Activated CD8-positive, alpha-beta memory T cell treated with anti-CD3 and anti-CD28 coated beads for 36 hours (primary cell): ENCODE measurements around the gene ADORA2A. TPM values are rescaled to one million over a fixed set of nuclear protein-coding genes. Genes with fewer than 3 reads are reported as not detected.

ENCODE experiments used
- CTCF ChIA-PET: fragments of 350-600 bp; sonication (Branson Sonifier 250); formaldehyde crosslinking; loops from one replicate; lab custom pipeline; 2021; ENCODE audit warnings: antibody characterized with exemption; lab: Charles Lee
- POLR2A ChIA-PET: fragments of 350-600 bp; sonication (Branson Sonifier 250); formaldehyde crosslinking; loops from one replicate; lab custom pipeline; 2021; ENCODE audit warnings: antibody characterized with exemption; lab: Charles Lee
- total RNA-seq, 2 experiments: library from RNA; stranded (reverse); gene quantifications; one replicate each; pipeline ENCODE4 v1.2.3, GENCODE V29; 2021

ADORA2A gene
- 10 to 100 TPM; 39.8 to 41.7 TPM for total RNA-seq

- CTCF ChIA-PET, result interaction anchor here (0.9 to 2.0 kb wide), 3 partner anchors 18 to 98 kb away, joined by 3 to 7 read pairs (median 4); no protein-coding TSS in a partner anchor
- POLR2A ChIA-PET, result interaction anchor here (0.6 to 1.8 kb wide), 7 partner anchors 8 to 127 kb away, joined by 4 to 13 read pairs (median 5); partner anchors contain the start of gene GUCD1
These were observed at the start of gene ADORA2A for GRCh38 chr22:24427500-24428164. ADORA2A (plus strand) TSS chr22:24427599; CDS start chr22:24433405, 5,806 bp downstream.

DNA sequence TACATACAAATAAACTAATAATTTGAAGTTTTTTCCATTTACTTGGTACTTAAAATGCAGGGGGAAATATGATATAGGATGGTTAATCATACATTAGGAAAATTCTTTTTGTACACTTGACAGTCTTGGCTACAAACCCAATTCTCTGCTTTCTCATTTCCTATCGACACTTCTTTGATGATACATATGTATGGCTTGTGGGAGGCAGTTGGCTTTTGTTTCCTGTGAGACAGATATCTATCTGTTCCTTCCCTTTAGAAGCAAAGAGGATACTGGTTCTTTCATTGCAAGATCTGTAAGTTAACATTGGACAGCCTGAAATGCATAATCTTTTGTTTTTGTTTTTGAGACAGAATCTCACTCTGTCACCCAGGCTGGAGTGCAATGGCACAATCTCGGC lies 47.9 kb upstream of the ADORA2A start:
- ChIA-PET CTCF (no interaction called here), POLR2A (no interaction called here)

GRCh38 chr22:24380220-24380904 lies 47.0 kb upstream of the ADORA2A start:
- POLR2A ChIA-PET, result no interaction called here
- CTCF ChIA-PET, result no interaction called here

GRCh38 chr22:24380905-24381230 lies 46.5 kb upstream of the ADORA2A start:
- ChIA-PET POLR2A (no interaction called here), CTCF (no interaction called here)

DNA sequence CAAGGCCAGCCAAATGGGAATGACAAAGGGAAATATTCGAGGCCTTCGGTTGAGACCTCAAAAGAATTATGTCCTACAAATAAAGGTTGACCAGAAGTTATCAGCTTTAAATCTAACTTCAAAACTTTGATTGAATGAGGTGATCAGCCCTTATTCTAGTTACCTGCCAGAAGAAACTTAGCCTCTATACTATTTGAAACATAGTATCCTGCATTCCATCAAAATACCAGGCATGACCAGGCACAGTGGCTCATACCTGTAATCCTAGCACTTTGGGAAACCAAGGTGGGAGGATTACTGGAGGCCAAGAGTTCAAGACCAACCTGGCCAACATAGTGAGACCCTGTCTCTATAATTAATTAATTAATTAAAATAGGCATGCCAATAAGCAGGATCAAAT lies 44.3 kb upstream of the ADORA2A start:
- CTCF ChIA-PET, result no interaction called here
- POLR2A ChIA-PET, result no interaction called here

DNA sequence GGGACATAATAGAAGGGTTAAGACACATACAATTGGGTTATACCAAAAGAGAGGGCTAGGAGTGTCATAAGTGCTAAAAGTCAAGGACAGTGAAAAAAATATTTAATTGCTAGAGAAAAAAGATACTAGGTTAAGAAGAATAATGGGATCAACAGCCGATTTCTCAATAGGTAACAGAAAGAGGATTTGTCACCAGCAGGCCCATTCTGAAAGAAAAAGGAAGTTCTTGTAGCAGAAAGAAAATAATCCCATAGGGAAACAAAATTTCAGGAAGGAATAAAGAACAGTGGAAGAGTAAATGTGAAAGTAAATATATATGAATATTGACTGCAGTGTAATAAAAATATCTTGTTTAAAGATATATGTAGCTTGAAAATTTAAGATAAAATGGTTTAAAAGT lies 43.3 kb upstream of the ADORA2A start:
- ChIA-PET CTCF (interaction anchor here (0.7 kb wide), 1 partner anchor 142 kb away, joined by 3 read pairs; no protein-coding TSS in a partner anchor), POLR2A (no interaction called here)

GRCh38 chr22:24386937-24387471 lies 40.4 kb upstream of the ADORA2A start:
- POLR2A ChIA-PET, result no interaction called here
- CTCF ChIA-PET, result interaction anchor here (1.3 kb wide), 1 partner anchor 12 kb away, joined by 3 read pairs; no protein-coding TSS in a partner anchor

DNA sequence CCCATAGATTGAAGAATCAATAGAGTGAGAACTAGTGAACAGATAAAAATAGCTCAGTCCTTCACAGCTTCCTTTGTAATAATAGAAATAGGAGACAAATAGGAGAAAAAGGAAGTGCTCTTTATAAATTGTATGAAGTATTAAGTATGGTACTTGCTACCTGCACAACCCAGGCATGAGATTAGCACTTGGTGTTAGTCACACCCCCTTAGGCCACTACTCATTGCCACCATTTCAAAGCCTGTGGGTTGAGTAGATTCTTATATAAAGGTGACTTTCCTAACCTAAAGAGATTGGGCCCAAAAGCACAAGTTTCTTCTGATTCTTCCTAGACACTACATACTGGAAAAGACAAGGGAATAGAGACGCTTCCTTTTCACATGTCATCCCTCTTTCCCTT lies 37.7 kb upstream of the ADORA2A start:
- ChIA-PET POLR2A (no interaction called here), CTCF (no interaction called here)

GRCh38 chr22:24390156-24390555 lies 37.2 kb upstream of the ADORA2A start:
- ChIA-PET POLR2A (interaction anchor here (0.6 to 0.7 kb wide), 2 partner anchors 166 to 465 kb away, joined by 3 to 9 read pairs; no protein-coding TSS in a partner anchor), CTCF (no interaction called here)

DNA sequence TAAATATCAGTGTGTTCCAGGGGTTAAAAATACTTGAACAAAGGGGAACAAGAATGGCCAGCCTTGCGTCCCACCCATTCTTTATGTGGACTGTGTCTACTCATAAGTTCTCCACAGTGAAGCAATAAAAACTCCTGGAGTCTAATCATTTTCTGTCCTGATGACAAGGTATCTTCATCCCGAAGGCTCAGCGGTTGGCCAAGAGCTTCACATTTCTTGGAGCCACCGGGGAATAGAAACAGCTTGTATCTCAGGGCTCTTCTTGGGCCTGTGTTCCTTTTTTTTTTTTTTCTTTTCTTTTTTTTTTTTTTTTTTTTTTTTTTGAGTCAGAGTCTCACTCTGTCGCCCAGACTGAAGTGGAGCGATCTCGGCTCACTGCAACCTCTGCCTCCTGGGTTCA lies 36.8 kb upstream of the ADORA2A start:
- ChIA-PET POLR2A (interaction anchor here (0.6 to 0.7 kb wide), 2 partner anchors 166 to 466 kb away, joined by 3 to 9 read pairs; no protein-coding TSS in a partner anchor), CTCF (interaction anchor here (0.7 kb wide), 1 partner anchor 113 kb away, joined by 3 read pairs; no protein-coding TSS in a partner anchor)

DNA sequence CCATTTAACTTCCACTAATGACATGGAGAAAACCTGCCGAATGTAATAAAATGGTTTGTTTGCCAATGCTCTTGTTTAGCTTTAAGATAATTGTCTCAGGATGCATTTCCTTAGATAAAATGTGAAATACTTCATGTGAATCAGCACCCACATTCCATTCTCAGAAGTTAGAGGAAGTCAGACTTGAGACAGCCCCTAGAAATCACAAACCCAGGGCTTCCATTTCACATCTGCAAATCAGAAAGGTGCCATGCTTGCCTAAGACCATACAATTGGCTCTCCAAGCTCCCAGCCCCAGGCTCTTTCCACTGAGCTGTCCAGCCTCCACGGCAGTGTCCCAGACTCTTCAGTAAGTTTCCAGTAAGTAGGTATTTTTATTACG lies 35.6 kb upstream of the ADORA2A start:
- POLR2A ChIA-PET, result no interaction called here
- CTCF ChIA-PET, result no interaction called here

DNA sequence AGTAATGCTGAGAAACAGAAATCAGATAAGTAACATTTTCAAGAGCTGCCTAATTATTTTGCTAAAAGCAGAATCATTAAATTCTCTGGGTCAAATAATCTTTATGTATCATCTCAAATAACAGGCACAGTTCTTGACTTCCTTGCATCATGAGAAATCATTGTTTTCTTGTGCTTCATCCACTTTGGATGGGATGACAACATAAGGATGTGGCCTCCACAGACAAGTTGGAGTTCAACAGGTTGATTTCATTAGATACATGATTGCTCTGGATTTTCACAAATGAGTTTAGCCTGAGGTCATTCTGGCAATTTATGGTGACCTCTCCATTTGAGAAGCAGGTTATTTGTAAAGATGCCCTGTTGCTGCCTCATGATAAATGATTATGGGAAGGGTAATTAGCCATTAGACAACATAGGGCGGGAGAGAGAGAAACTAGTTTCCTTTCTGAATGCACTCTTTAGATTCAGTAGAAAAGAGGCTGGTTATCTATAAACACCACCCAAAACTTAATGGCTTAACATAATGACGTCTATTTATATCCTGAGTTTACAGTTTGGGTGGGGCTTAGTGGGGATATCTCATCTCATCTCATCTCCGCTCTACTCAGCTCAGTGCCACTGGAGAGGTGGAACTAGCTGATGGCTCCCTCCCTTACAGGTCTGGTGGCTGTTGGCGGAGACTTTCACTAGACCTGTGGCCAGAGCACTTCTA lies 35.0 kb upstream of the ADORA2A start:
- ChIA-PET POLR2A (no interaction called here), CTCF (interaction anchor here (1.0 kb wide), 1 partner anchor 77 kb away, joined by 3 read pairs; no protein-coding TSS in a partner anchor)

DNA sequence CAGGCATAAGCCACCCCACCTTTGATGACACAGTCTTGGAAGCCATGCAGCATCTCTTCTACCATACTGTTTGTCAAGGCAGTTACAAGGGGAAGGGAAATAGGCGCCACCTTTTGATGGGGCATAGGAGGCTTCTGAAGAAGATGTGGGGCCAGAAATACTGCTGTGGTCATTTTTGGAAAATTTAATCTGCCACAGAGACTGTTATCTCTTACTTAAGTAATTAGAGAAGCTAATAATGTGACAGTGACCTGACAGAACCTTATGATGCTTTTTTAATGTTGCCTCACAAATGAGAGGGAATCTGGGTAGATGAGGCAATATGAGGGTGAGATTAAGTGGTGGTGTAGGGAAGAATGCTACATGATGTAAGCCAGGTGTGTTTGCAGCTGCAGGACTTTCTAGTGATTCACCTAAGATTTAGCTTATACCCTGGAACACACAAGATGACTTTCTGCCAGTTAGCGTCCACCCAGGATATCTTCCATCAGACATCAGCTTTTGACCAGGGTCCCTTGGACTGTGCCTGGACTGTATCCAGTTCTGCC lies 34.3 kb upstream of the ADORA2A start:
- CTCF ChIA-PET, result interaction anchor here (1.0 kb wide), 1 partner anchor 78 kb away, joined by 3 read pairs; no protein-coding TSS in a partner anchor

DNA sequence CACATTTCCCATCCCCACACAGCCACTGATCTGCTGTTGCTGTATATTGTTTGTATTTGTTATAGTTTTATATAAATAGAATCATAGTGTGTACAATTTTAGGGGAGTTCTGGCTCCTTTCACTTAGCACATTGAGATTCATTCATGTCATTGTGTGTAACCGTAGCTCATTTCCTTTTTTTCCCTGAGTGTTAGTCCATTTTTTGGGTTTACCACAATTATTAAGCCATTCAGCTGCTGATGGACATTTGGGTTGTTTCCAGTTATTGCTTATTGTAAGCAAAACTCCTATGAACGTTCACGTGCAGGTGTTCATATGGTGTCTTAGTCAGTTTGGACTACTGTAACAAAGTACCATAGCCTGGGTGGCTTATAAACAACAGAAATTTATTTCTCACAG lies 33.6 kb upstream of the ADORA2A start:
- CTCF ChIA-PET, result no interaction called here

More for the DNA sequence above, 34.3 kb upstream of the ADORA2A start:
- POLR2A ChIA-PET, result no interaction called here

GRCh38 chr22:24394254-24394653 lies 33.1 kb upstream of the ADORA2A start:
- POLR2A ChIA-PET, result no interaction called here
- CTCF ChIA-PET, result no interaction called here

More for the DNA sequence above, 33.6 kb upstream of the ADORA2A start:
- POLR2A ChIA-PET, result no interaction called here

GRCh38 chr22:24398409-24398808 lies 29.0 kb upstream of the ADORA2A start:
- POLR2A ChIA-PET, result no interaction called here
- CTCF ChIA-PET, result no interaction called here

GRCh38 chr22:24400034-24400725 lies 27.2 kb upstream of the ADORA2A start:
- ChIA-PET POLR2A (no interaction called here), CTCF (interaction anchor here (0.6 kb wide), 1 partner anchor 109 kb away, joined by 3 read pairs; no protein-coding TSS in a partner anchor)

- CTCF ChIA-PET, result no interaction called here
These were observed 26.4 kb upstream of the ADORA2A start for GRCh38 chr22:24400726-24401596.

More at GRCh38 chr22:24400726-24401596, 26.4 kb upstream of the ADORA2A start:
- POLR2A ChIA-PET, result no interaction called here
